Transverse colon (tissue), 4 donors: ENCODE results near the gene IGDCC3. TPM values are rescaled to one million over a fixed set of nuclear protein-coding genes. Genes with fewer than 3 reads are reported as not detected.
A peak's percentile ranks its signal among the peaks of the same experiment; 100 is the strongest.

Experiments used
- DNase-seq: peaks from one replicate; pipeline ENCODE4 v3.0.0-alpha.2; 2019
- H3K27ac ChIP-seq, 4 donors: fragments of 200-600 bp; sonication (generic); 2 replicates each; pipeline ENCODE4 v1.5.1; 2016 to 2018; ENCODE audit warnings: inconsistent platforms in 4 of 4
- H3K27me3 ChIP-seq: fragments of 200-600 bp; sonication (generic); 2 replicates; pipeline ENCODE4 v1.5.1; 2017; ENCODE audit warnings: inconsistent platforms
- H3K36me3 ChIP-seq, 4 donors: fragments of 200-600 bp; sonication (generic); 2 replicates each; pipeline ENCODE4 v1.5.1; 2017 to 2019; ENCODE audit warnings: inconsistent platforms in 4 of 4
- H3K4me1 ChIP-seq, 4 donors: fragments of 200-600 bp; sonication (generic); 2 replicates each; pipeline ENCODE4 v1.5.1; 2017 to 2020; ENCODE audit warnings: inconsistent platforms in 4 of 4
- H3K4me3 ChIP-seq, 4 donors: fragments of 200-600 bp; sonication (generic); 1 replicate in 1 of 4; 2 replicates in 3 of 4; pipeline versions ENCODE4 v1.5.1 to v1.6.1; 2017 to 2019; ENCODE audit warnings: inconsistent platforms in 4 of 4
- H3K9me3 ChIP-seq, 2 donors: fragments of 200-600 bp; sonication (generic); 2 replicates each; pipeline ENCODE4 v1.5.1; 2017 to 2019; ENCODE audit warnings: inconsistent platforms in 2 of 2
- EP300 ChIP-seq: sonication (generic); formaldehyde crosslinking; IDR thresholded peaks from one replicate; pipeline ENCODE4 v1.6.1; 2017; ENCODE audit warnings: antibody characterized with exemption, low read depth
- POLR2A ChIP-seq: fragments of 450-650 bp; IDR thresholded peaks from one replicate; pipeline ENCODE4 v1.6.1; 2016; ENCODE audit warnings: antibody characterized with exemption, mild to moderate bottlenecking, moderate library complexity
- POLR2AphosphoS5 ChIP-seq, 3 donors: sonication (generic); formaldehyde crosslinking; IDR thresholded peaks; one replicate each; pipeline ENCODE4 v1.6.1; 2016; ENCODE audit warnings: antibody characterized with exemption in 3 of 3
- WGBS, 2 donors: methylation state at CpG; one replicate each; pipeline ENCODE4 v1.1.5; 2018; ENCODE audit warnings: low coverage in 1 of 2; 5-methylcytosine and 5-hydroxymethylcytosine counted together
- in situ Hi-C, 4 donors: fragments of 200-750 bp; cut with MboI; loops; one replicate each; pipeline versions ENCODE4 v1.15.0 to v1.15.1; 2017; ENCODE audit warnings: low sequenced_read_pairs in 3 of 4, low pct_ligation_motif_present in 1 of 4, low pct_unique_long_range_greater_than_20kb in 1 of 4
- intact Hi-C: fragments of 100-400 bp; cut with DNase I; formaldehyde crosslinking; loops from one replicate; pipeline ENCODE4 v1.15.1; 2023; ENCODE audit warnings: low total_unique reads
- total RNA-seq, 4 donors: library from RNA; depleted of rRNA; stranded (reverse); fragments of >200 nt; gene quantifications; one replicate each; pipeline ENCODE4 v1.1.0, GENCODE V29; 2016
- TF ChIP-seq, protein P1 (sequence below), 5 experiments: fragments of 200-600 bp in 3 of 5; fragments of 450-650 bp in 2 of 5; sonication (generic) in 3 of 5; IDR thresholded peaks; 1 replicate in 2 of 5; 2 replicates in 3 of 5; pipeline ENCODE4 v1.5.1; 2016 to 2017; ENCODE audit warnings: antibody characterized with exemption in 5 of 5, inconsistent platforms in 3 of 5, mild to moderate bottlenecking in 2 of 5, moderate library complexity in 1 of 5

IGDCC3 gene
- total RNA-seq, 4 donors from 2014 or later = not detected

DNA sequence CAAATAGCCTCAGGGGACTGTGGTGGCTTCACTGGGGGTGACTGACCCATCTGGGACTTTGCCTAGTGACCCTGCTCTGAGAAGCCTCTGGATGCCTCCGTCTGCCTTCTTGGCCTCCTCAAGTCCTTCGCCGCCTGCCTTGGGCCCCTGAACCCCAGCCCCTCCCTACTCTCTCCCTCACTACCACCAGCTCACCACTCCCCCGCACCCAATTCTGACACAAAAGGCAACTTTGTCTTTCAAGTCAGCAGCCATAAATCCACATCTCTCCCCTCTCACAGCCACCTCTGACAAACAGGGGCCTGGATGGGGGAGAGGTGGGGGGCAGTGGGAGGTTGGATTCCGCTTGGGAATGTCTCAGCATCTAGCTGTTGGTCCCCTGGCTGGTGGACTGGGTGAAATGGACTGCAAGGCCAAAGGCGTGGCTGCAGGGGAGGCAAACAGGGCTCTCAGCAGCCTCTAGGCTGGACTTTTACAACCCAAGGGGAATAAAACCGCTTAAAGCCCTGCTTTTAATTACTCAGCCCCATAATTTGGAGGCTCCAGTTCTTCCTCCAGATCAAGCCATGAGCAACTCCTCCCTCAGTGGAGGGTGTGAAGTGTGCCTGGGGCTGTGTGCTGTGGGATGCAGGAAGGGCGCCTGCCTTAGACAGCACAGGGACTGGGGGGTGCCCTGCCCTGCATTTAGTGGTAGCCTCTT lies 33.4 kb downstream of the IGDCC3 start:
- Histone ChIP-seq H3K9me3 (no peaks in the 10 kb centered on the region), H3K27me3 (no peaks in the 10 kb centered on the region), H3K36me3 (no peaks in the 10 kb centered on the region), H3K4me1 (peaks cover 0 to 25% (median 14%) of the 10 kb centered on the region in 4 donors), H3K27ac (no peak overlapping the region), H3K4me3 (no peak overlapping the region)
- peak; percentile 15 for DNase-seq
- WGBS, 2 donors = 67% methylated on average over 8 of the region's 8 CpGs; no CpG with 5 or more reads in 1 of the 2 donors
- TF ChIP-seq POLR2AphosphoS5 (IDR thresholded peaks at IDR 0.05) (no peak), POLR2A (no peak), EP300 (no peak)
- TF ChIP-seq, protein P1, sequence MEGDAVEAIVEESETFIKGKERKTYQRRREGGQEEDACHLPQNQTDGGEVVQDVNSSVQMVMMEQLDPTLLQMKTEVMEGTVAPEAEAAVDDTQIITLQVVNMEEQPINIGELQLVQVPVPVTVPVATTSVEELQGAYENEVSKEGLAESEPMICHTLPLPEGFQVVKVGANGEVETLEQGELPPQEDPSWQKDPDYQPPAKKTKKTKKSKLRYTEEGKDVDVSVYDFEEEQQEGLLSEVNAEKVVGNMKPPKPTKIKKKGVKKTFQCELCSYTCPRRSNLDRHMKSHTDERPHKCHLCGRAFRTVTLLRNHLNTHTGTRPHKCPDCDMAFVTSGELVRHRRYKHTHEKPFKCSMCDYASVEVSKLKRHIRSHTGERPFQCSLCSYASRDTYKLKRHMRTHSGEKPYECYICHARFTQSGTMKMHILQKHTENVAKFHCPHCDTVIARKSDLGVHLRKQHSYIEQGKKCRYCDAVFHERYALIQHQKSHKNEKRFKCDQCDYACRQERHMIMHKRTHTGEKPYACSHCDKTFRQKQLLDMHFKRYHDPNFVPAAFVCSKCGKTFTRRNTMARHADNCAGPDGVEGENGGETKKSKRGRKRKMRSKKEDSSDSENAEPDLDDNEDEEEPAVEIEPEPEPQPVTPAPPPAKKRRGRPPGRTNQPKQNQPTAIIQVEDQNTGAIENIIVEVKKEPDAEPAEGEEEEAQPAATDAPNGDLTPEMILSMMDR (IDR thresholded peaks at IDR 0.05) = no peak
- in situ Hi-C loops = no loop called here
- intact Hi-C loops = no loop called here

DNA sequence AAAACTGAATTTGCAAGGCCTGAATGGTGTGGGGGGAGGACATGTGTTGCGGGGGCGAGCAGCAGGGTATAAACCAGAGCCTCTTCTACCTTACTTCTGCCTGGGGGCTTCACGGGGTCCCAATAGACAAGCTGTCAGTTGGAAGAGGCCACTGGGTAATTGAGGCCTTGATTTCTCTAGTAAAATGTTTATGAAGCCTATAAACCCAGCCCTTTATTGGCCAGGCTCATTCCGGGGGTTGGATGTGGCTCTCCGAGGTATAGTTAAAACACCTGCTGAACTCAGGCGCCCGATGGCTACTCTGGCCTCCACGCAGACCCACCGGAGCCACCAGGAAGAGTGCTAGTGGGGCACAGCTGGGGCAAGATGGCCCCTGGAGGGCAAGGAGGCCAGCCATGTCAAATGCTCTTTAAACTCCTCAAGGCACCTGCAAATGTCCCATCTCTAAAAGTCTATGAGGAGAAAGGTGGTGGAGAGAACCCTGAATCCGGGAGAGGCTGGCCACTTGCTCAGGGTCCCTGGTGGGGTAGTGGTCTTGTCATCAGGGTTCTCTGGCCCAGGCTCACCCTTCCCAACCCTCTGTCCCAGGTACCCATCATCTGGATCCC lies 34.3 kb downstream of the IGDCC3 start:
- WGBS, 2 donors = 53 to 70% methylated on average over 2 to 10 of the region's 10 CpGs
- DNase-seq = peak; percentile 16
- in situ Hi-C loops = no loop called here

DNA sequence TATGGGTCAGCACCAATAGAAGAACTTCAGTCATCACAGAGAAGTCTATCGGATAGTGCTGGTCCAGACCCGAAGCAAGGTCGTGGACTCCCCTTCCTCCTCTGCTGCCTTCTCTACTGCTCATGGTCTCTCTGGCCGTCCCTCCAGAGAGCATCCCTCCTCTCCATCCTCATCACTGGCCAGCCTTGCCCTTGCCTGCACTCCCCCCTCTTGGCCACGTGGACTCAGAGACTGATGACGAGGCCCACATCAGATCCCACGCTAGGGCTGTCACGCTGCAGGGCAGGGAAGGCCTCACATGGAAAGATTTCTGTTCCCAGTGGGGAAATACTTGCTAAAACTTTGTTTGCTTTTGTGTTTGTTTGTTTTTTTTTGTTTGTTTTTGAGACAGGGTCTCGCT lies 35.3 kb downstream of the IGDCC3 start:
- WGBS, 2 donors = 94 to 100% methylated on average over 3 to 9 of the region's 9 CpGs

More for the DNA sequence above, 34.3 kb downstream of the IGDCC3 start:
- TF ChIP-seq POLR2AphosphoS5 (IDR thresholded peaks at IDR 0.05) = no peak
- no peak for TF ChIP-seq EP300
- no peak for TF ChIP-seq POLR2A
- TF ChIP-seq, protein P1 (IDR thresholded peaks at IDR 0.05) = no peak
- H3K9me3 ChIP-seq = no peaks in the 10 kb centered on the region
- peaks cover 0 to 31% (median 16%) of the 10 kb centered on the region in 4 donors for H3K4me1 ChIP-seq
- H3K36me3 ChIP-seq = no peaks in the 10 kb centered on the region
- H3K27me3 ChIP-seq = no peaks in the 10 kb centered on the region
- intact Hi-C loops = no loop called here
- no peak overlapping the region for H3K27ac ChIP-seq
- no peak overlapping the region for H3K4me3 ChIP-seq

DNA sequence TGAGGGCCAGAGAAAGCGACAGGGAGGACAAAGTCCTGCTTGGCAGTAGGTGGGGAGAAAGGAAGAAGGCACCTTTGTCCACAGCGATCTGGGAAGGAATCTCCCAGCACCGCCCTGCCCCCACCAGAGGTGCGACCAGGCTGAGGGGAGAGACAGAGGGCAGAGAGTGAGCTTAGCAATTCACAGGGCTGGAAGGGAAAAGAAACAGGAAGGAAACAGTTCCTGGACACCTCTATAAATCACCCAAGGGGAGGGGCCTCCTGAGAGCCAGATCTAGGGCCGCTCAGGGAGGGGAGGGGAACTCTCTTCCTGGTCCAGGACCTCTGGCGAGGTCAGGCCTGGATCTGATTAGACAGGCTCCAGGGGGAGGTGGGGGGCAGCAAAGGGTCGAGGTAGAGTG lies 37.9 kb downstream of the IGDCC3 start:
- peak; percentile 43 for DNase-seq
- Histone ChIP-seq H3K36me3 (no peaks in the 10 kb centered on the region), H3K27ac (no peak overlapping the region), H3K4me1 (peaks cover 0 to 35% (median 19%) of the 10 kb centered on the region in 4 donors), H3K4me3 (no peak overlapping the region), H3K9me3 (no peaks in the 10 kb centered on the region), H3K27me3 (no peaks in the 10 kb centered on the region)
- 23 to 24% methylated on average over 6 to 7 of the region's 7 CpGs for WGBS, 2 donors
- TF ChIP-seq, protein P1 (IDR thresholded peaks at IDR 0.05) = no peak
- TF ChIP-seq POLR2AphosphoS5 (IDR thresholded peaks at IDR 0.05) (no peak), POLR2A (no peak), EP300 (no peak)
- in situ Hi-C loops = no loop called here
- intact Hi-C loops = no loop called here

More for the DNA sequence above, 35.3 kb downstream of the IGDCC3 start:
- in situ Hi-C loops (no loop called here), intact Hi-C loops (no loop called here)
- H3K36me3 ChIP-seq = no peaks in the 10 kb centered on the region
- TF ChIP-seq EP300 = no peak
- TF ChIP-seq, protein P1 (IDR thresholded peaks at IDR 0.05) = no peak
- TF ChIP-seq POLR2A = no peak
- peaks cover 0 to 35% (median 19%) of the 10 kb centered on the region in 4 donors for H3K4me1 ChIP-seq
- no peaks in the 10 kb centered on the region for H3K27me3 ChIP-seq
- no peaks in the 10 kb centered on the region for H3K9me3 ChIP-seq
- H3K27ac ChIP-seq = no peak overlapping the region
- no peak for DNase-seq
- H3K4me3 ChIP-seq = no peak overlapping the region
